Cardiac fibroblast (primary cell): ENCODE results near the gene CHN1.

Experiments
- DNase-seq, 2 donors: peaks; one replicate each; pipeline versions ENCODE4 v3.0.0 to v3.0.0-alpha.2; 2010; ENCODE audit warnings: low read depth in 2 of 2
- H3K4me3 ChIP-seq, 2 donors: replicated peaks in 1 of 2; 1 replicate in 1 of 2; 2 replicates in 1 of 2; pipeline ENCODE4 v1.5.1; 2011; ENCODE audit warnings: low read depth in 2 of 2, low read length in 2 of 2, mild to moderate bottlenecking in 2 of 2, moderate library complexity in 1 of 2
- TF ChIP-seq, protein P1 (sequence below): IDR thresholded peaks from one replicate; pipeline ENCODE4 v1.5.1; 2011; ENCODE audit warnings: low read depth, mild to moderate bottlenecking, low read length, inconsistent platforms

Gene CHN1

DNA sequence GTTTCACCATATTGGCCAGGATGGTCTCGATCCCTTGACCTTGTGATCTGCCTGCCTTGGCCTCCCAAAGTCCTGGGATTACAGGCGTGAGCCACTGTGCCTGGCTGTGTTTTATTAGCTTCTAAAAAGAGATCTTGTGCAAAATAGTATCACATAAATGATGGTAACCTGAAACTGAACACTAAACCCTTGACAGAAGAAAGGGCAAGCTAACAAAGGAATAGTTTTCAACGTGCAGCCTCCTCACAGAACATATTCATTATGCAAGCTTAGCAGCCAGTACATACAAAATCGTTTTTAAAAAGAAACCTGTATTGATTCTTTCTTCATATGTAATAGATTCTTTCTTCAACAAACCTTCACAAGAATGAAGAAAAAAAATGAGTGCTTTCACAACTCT is 20.6 kb downstream of the CHN1 start:
- DNase-seq = no peak

DNA sequence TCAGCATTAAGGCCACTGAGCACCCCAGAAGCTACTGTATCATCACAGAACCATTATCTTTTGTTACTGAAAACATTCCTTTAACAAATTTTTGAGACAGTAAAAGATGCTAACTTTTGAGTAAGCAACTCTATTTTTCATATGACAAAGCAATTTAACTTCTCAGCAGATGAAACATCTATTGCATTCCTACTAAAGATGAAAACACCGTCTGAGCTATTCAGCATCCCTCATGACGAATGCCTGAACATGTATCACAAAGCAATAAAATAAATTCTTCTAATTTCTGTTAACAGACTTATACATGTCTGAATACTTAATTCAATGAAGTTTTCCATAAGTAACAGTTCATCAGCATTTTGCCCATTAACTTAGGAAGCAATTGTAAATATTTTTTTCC is 23.9 kb downstream of the CHN1 start:
- H3K4me3 ChIP-seq = no peak overlapping the region
- DNase-seq = no peak
- TF ChIP-seq, protein P1, sequence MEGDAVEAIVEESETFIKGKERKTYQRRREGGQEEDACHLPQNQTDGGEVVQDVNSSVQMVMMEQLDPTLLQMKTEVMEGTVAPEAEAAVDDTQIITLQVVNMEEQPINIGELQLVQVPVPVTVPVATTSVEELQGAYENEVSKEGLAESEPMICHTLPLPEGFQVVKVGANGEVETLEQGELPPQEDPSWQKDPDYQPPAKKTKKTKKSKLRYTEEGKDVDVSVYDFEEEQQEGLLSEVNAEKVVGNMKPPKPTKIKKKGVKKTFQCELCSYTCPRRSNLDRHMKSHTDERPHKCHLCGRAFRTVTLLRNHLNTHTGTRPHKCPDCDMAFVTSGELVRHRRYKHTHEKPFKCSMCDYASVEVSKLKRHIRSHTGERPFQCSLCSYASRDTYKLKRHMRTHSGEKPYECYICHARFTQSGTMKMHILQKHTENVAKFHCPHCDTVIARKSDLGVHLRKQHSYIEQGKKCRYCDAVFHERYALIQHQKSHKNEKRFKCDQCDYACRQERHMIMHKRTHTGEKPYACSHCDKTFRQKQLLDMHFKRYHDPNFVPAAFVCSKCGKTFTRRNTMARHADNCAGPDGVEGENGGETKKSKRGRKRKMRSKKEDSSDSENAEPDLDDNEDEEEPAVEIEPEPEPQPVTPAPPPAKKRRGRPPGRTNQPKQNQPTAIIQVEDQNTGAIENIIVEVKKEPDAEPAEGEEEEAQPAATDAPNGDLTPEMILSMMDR = no peak

More for the DNA sequence above, 20.6 kb downstream of the CHN1 start:
- TF ChIP-seq, protein P1 = no peak
- no peak overlapping the region for H3K4me3 ChIP-seq

DNA sequence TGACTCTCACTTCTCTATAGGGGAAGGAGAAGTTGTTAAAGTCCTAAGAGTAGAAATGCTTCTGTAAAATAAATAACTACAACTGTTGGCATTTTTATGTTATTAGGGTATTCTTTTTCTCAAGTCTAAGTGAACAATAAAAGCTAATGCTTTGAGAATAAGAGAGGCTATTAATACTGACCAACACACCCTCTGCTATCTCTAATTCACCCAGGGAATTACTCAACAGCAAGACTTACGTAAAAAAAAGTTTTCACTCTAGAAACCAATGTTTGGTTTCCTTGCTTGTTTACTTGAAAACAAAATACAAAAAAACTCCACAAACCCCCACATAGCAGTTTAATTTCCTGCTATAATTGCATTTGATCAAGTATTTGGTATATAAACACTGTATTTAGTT is 25.2 kb downstream of the CHN1 start:
- no peak overlapping the region for H3K4me3 ChIP-seq
- peak in 1 of 2 donors; percentile 36 for DNase-seq
- TF ChIP-seq, protein P1 = no peak

GRCh38 chr2:174977364-174977763 is 27.8 kb downstream of the CHN1 start:
- no peak overlapping the region for H3K4me3 ChIP-seq
- TF ChIP-seq, protein P1 = no peak
- DNase-seq = no peak

DNA sequence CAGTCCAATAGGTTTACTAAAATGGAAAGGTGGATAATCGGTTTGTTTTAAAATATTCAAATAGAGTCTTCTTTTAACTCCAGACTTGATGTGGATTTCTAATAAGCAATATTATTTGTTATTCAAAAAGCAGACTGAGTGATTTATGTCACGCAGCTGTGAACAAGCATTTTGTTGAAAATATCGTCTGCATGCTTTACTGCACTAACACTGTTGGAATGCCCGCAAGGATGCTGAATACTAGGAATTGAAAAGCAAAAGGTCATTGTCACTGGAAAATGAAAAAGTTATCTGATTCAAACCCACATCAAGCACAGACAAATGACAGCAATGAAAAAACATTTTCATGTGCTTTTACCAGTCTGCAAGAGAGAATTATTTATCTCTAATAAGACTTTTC is 31.1 kb downstream of the CHN1 start:
- DNase-seq = no peak
- TF ChIP-seq, protein P1 = no peak

DNA sequence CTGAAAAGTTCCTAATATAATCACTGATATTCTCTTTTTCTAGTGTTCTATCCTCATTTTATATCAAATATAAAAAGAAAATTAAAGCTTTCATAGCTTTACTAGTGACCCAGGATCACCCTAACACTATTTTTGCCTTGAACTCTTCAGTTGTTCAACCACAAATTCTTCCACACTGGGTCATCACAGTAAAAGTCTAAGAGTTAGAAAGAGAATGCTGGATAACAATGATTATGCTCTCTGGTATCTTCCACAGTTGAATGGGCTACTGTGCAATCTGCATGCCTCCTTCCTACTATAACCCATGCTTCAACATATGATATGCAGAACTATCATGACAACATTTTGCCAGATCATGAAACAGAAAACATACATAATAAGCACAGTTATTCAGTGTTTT is 32.3 kb downstream of the CHN1 start:
- DNase-seq = peak; percentile 26 to 79
- no peak overlapping the region for H3K4me3 ChIP-seq
- TF ChIP-seq, protein P1 = no peak

More for the DNA sequence above, 31.1 kb downstream of the CHN1 start:
- H3K4me3 ChIP-seq = no peak overlapping the region
